ENCODE measurements around the gene MAP3K15. TPM values are rescaled to one million over a fixed set of nuclear protein-coding genes. Genes with fewer than 3 reads are reported as not detected.

MAP3K15 gene
- total and polyA plus RNA-seq, 10 donors = 0.86 to 11.3 (median 7.1) TPM

DNA sequence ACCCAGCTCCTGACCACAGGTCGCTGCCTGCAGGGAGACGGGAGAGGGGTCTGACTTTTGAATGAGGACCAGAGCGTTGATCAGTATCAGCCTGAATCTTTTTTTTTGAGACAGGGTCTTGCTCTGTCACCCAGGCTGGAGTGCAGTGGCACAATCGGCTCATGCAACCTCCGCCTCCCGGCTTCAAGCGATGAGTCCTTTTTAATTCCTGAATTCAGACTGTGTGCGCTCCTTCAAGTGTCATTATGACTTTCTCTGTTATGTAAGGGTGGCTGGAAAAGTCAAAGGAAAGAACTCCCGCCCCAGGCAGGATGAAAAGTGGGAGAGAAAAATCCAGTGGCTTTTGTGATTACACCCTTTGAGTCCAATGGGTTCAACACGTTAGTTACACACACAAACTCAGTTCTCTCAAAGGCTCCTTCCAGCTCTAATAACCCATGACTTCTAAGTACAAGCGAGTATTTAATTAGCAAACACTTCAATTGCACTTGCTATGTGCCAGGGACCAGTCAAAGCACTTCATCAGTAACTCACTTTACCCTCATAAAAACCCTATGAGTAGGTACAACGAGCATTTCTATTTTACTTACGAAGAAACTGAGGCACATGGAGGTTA is 127.1 kb downstream of the MAP3K15 start:
- no peaks in the 10 kb centered on the region for H3K4me1 ChIP-seq
- intact Hi-C loops (cut with DNase I; ENCODE audit: low total_unique reads) = no loop called here
- H3K27me3 ChIP-seq (replicated peaks in 1 of 7) = no peaks in the 10 kb centered on the region
- TF ChIP-seq, protein P1, sequence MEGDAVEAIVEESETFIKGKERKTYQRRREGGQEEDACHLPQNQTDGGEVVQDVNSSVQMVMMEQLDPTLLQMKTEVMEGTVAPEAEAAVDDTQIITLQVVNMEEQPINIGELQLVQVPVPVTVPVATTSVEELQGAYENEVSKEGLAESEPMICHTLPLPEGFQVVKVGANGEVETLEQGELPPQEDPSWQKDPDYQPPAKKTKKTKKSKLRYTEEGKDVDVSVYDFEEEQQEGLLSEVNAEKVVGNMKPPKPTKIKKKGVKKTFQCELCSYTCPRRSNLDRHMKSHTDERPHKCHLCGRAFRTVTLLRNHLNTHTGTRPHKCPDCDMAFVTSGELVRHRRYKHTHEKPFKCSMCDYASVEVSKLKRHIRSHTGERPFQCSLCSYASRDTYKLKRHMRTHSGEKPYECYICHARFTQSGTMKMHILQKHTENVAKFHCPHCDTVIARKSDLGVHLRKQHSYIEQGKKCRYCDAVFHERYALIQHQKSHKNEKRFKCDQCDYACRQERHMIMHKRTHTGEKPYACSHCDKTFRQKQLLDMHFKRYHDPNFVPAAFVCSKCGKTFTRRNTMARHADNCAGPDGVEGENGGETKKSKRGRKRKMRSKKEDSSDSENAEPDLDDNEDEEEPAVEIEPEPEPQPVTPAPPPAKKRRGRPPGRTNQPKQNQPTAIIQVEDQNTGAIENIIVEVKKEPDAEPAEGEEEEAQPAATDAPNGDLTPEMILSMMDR (IDR thresholded peaks at IDR 0.05 in 8 of 11, conservative IDR thresholded peaks at IDR 0.05 in 3 of 11) = no peak
- TF ChIP-seq POLR2AphosphoS5 (IDR thresholded peaks at IDR 0.05) (no peak), POLR2A (IDR thresholded peaks at IDR 0.05) (no peak)
- no peak overlapping the region for H3K27ac ChIP-seq
- no peaks in the 10 kb centered on the region for H3K36me3 ChIP-seq
- 73 to 93% (median 85%) methylated on average over 10 to 13 of the region's 13 CpGs for WGBS, 5 donors
- H3K9me3 ChIP-seq = peaks cover 0 to 3% (median 0%) of the 10 kb centered on the region in 8 donors
- H3K4me3 ChIP-seq = no peak overlapping the region
- DNase-seq = no peak

DNA sequence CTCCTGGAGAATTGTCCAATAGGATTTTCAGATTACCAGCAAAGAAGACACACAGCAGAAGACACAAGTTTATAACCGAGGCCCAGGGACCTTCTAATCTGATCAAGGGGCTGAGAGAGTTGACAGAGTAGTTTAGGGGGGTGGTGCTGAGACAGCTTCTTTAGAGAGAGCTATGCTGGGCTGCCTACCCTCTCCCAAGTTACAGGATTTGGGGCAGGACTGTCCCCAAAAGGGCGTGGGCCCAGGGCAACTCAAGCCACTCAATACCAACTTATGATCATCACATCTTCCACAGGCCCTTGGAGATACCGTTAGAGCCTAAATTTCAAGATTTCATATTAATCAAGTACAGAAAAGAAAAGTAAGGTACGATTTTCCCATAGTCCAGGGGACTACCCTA is 128.6 kb downstream of the MAP3K15 start:
- Histone ChIP-seq H3K36me3 (no peaks in the 10 kb centered on the region), H3K27me3 (replicated peaks in 1 of 7) (peaks cover 0 to under 1% (median 0%) of the 10 kb centered on the region in 7 donors), H3K27ac (no peak overlapping the region), H3K4me3 (no peak overlapping the region), H3K4me1 (no peaks in the 10 kb centered on the region), H3K9me3 (peaks cover 0 to 3% (median 0%) of the 10 kb centered on the region in 8 donors)
- WGBS, 5 donors = 66 to 90% (median 80%) methylated on average over 3 to 4 of the region's 4 CpGs
- no peak for DNase-seq
- TF ChIP-seq POLR2AphosphoS5 (IDR thresholded peaks at IDR 0.05) (no peak), POLR2A (IDR thresholded peaks at IDR 0.05) (no peak)
- TF ChIP-seq, protein P1 (IDR thresholded peaks at IDR 0.05 in 8 of 11, conservative IDR thresholded peaks at IDR 0.05 in 3 of 11) = no peak
- intact Hi-C loops (cut with DNase I; ENCODE audit: low total_unique reads) = no loop called here

DNA sequence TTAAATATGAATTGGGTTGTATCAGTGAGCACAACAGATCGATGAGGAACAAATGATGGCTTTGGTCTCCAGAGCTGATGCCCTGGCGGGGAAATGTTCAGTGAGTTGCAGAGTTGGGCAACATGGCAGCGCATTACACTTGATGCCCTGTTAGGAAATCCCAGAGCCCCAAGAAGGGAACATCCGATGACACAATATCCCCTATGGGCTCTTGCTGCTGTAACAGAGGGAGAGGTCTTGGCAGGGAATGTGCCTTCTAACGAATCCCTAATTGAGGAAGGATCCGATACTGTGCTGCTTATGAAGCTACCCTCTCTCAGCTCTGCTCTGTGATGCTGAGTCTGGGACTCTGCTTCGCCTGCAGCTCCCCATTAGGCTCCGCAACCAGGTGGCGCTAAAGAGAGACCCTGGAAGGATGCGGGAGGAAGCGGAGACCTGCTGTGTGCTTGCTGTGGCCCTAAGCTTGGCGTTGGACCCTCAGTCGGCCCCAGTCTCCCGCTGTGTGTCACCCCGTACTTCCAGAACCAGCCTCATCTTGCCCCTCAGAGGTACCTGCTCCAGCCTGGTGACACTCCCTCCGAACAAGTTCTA is 132.7 kb downstream of the MAP3K15 start:
- Histone ChIP-seq H3K4me3 (no peak overlapping the region), H3K27me3 (replicated peaks in 1 of 7) (peaks cover 0 to 6% (median 0%) of the 10 kb centered on the region in 7 donors), H3K9me3 (peaks cover 0 to 6% (median 0%) of the 10 kb centered on the region in 8 donors), H3K36me3 (no peaks in the 10 kb centered on the region), H3K27ac (peak overlapping the region in 1 of 8 donors; percentile 11), H3K4me1 (no peaks in the 10 kb centered on the region)
- no peak for TF ChIP-seq POLR2A (IDR thresholded peaks at IDR 0.05)
- TF ChIP-seq, protein P1 (IDR thresholded peaks at IDR 0.05 in 8 of 11, conservative IDR thresholded peaks at IDR 0.05 in 3 of 11) = peak in 9 of 11 experiments; percentile 30 to 65 (median 49)
- DNase-seq = peak; percentile 85
- intact Hi-C loops (cut with DNase I; ENCODE audit: low total_unique reads) = no loop called here
- WGBS, 5 donors = 20 to 71% (median 34%) methylated on average over 5 to 16 of the region's 16 CpGs

DNA sequence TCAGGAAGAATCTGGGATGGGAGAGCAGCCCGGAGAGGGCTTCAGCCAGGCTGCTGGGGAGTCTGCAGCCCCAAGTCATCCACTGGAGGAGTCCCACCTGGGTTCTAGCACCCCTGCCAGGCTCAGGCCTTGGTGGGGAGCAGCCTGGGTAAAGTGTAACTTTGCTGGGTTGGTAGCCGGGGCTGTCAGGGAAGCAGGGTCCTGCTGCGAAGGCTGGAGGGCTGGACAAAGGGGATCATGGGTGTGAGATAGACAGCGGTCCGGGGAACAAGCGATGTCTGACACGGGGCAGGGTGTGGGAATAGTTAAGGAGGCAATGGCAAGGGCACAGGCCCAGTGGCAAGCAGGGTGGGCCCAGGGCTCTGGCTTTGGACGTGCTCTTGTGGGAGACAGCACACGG is 134.0 kb downstream of the MAP3K15 start:
- WGBS, 5 donors = 88 to 97% (median 94%) methylated on average over 8 to 9 of the region's 9 CpGs
- no peak overlapping the region for H3K27ac ChIP-seq
- intact Hi-C loops (cut with DNase I; ENCODE audit: low total_unique reads) = no loop called here
- H3K36me3 ChIP-seq = no peaks in the 10 kb centered on the region
- peaks cover 0 to 6% (median 0%) of the 10 kb centered on the region in 7 donors for H3K27me3 ChIP-seq (replicated peaks in 1 of 7)
- H3K4me1 ChIP-seq = no peaks in the 10 kb centered on the region
- H3K9me3 ChIP-seq = peaks cover 0 to 6% (median 0%) of the 10 kb centered on the region in 8 donors
- peak; percentile 44 for DNase-seq
- H3K4me3 ChIP-seq = no peak overlapping the region
- TF ChIP-seq POLR2AphosphoS5 (IDR thresholded peaks at IDR 0.05) (no peak), POLR2A (IDR thresholded peaks at IDR 0.05) (no peak)
- TF ChIP-seq, protein P1 (IDR thresholded peaks at IDR 0.05 in 8 of 11, conservative IDR thresholded peaks at IDR 0.05 in 3 of 11) = no peak

Measured in spleen (tissue), 11 donors.